DND-41 (cell line): ENCODE results near the gene PRRT4.

Source experiments
- ATAC-seq: fragments of 200-7000 bp; cut with Tn5 transposase; 3 replicates; pipeline ENCODE4 v1.9.1; 2021; ENCODE audit warnings: low read depth; ENCODE audit not compliant: insufficient read depth
- DNase-seq: peaks from one replicate; pipeline ENCODE4 v3.0.0-alpha.2; 2020
- H2AFZ ChIP-seq: 2 replicates; pipeline ENCODE4 v1.6.0; 2012; ENCODE audit warnings: low read depth, low read length
- H3K27ac ChIP-seq: 2 replicates; pipeline ENCODE4 v1.5.1; 2012; ENCODE audit warnings: low read length, inconsistent platforms
- H3K27me3 ChIP-seq: fragments of 200-600 bp; sonication (generic); 2 replicates; pipeline ENCODE4 v1.6.0; 2012; ENCODE audit warnings: low read length, mild to moderate bottlenecking, inconsistent platforms; ENCODE audit not compliant: insufficient read depth, poor library complexity
- H3K36me3 ChIP-seq: 2 replicates; pipeline ENCODE4 v1.5.1; 2012; ENCODE audit warnings: low read length, inconsistent platforms; ENCODE audit not compliant: insufficient read depth
- H3K4me1 ChIP-seq: 2 replicates; pipeline ENCODE4 v1.5.1; 2012; ENCODE audit warnings: mild to moderate bottlenecking, low read length; ENCODE audit not compliant: insufficient read depth
- H3K4me2 ChIP-seq: 2 replicates; pipeline ENCODE4 v1.6.0; 2012; ENCODE audit warnings: mild to moderate bottlenecking, moderate library complexity, low read length, inconsistent platforms; ENCODE audit not compliant: insufficient read depth
- H3K4me3 ChIP-seq, 2 experiments: fragments of 200-600 bp in 1 of 2; shearing (Covaris generic) in 1 of 2; 2 replicates each; pipeline ENCODE4 v1.5.1; 2012 to 2016; ENCODE audit warnings: inconsistent platforms in 2 of 2, low read length in 2 of 2, mild to moderate bottlenecking in 2 of 2, low read depth in 1 of 2, moderate library complexity in 1 of 2
- H3K79me2 ChIP-seq: 2 replicates; pipeline ENCODE4 v1.6.0; 2012; ENCODE audit warnings: low read length, inconsistent platforms; ENCODE audit not compliant: insufficient read depth
- H3K9ac ChIP-seq: 2 replicates; pipeline ENCODE4 v1.6.0; 2012; ENCODE audit warnings: low read depth, mild to moderate bottlenecking, inconsistent platforms, low read length, moderate library complexity
- H3K9me3 ChIP-seq: 2 replicates; pipeline ENCODE4 v1.5.1; 2012; ENCODE audit warnings: low read length, moderate library complexity, mild to moderate bottlenecking, inconsistent platforms; ENCODE audit not compliant: insufficient read depth, severe bottlenecking
- H4K20me1 ChIP-seq: 2 replicates; pipeline ENCODE4 v1.6.0; 2012; ENCODE audit warnings: low read length; ENCODE audit not compliant: insufficient read depth
- EZH2 ChIP-seq: IDR thresholded peaks from 3 replicates; pipeline ENCODE4 v1.6.1; 2012; ENCODE audit warnings: borderline replicate concordance, low read depth, mild to moderate bottlenecking, moderate library complexity, low read length, inconsistent platforms; ENCODE audit not compliant: severe bottlenecking
- TF ChIP-seq, protein P1 (sequence below): IDR thresholded peaks from 2 replicates; pipeline ENCODE4 v1.5.1; 2012; ENCODE audit warnings: borderline replicate concordance, low read length, moderate library complexity, mild to moderate bottlenecking; ENCODE audit not compliant: poor library complexity, severe bottlenecking; ENCODE audit errors: extremely low read depth

The PRRT4 gene

DNA sequence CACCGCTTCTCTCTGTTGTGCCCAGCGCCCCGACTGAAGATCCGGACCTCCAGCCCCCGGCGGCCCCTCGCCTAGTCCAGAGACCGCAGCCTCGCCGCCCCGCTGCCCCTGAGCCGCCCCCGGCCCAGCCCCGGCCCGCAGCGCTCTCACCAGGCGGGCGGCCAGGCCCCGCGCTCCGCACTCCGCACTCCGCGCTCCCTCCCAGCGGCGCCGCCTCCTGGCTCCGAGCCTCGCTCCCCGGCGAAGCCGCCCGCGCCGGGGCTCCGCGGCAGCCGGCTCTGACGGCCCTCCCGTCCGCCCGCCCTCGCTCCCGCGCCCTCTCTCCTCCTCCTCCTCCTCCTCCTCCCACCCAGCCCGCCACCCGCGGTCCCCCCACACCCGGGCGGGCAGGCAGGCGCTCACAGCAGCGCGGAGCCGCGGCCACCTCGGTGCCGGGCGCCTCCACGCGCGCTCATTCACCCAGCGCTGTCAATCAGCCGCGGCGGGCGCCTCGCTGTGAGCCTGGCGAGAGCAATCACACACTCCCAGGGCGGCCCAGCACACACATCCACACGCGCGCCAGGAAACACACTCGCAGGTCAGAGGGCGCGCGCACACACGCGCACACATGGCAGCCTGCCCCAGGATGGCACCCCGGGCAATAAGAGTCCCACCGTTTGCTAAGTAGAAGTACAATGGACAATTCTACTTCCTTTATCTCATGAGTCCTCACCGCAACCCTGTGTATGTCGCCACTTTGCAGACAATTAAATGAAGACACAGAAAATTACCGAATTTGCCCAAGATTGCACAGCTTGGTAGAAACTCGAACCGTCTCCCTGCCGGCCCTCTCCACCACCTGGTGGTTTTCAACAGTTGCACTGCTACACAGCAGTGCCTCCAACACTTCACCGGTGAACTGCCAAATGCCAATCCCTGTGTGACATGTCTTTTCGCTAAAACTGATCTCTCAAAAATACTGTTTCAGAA lies at the start of gene PRRT4:
TSS of gene PRRT4 (minus strand) at position 280 of the 969 bp plus-strand sequence.
- TF ChIP-seq, protein P1, sequence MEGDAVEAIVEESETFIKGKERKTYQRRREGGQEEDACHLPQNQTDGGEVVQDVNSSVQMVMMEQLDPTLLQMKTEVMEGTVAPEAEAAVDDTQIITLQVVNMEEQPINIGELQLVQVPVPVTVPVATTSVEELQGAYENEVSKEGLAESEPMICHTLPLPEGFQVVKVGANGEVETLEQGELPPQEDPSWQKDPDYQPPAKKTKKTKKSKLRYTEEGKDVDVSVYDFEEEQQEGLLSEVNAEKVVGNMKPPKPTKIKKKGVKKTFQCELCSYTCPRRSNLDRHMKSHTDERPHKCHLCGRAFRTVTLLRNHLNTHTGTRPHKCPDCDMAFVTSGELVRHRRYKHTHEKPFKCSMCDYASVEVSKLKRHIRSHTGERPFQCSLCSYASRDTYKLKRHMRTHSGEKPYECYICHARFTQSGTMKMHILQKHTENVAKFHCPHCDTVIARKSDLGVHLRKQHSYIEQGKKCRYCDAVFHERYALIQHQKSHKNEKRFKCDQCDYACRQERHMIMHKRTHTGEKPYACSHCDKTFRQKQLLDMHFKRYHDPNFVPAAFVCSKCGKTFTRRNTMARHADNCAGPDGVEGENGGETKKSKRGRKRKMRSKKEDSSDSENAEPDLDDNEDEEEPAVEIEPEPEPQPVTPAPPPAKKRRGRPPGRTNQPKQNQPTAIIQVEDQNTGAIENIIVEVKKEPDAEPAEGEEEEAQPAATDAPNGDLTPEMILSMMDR, result peak; percentile 30
- no peak for TF ChIP-seq EZH2
- peak within 1 kb of the TSS; percentile 75 for H2AFZ ChIP-seq
- no peaks in the 10 kb centered on the region for H3K79me2 ChIP-seq
- peak within 1 kb of the TSS; percentile 100 for H3K4me2 ChIP-seq
- peaks cover 63% of the 10 kb centered on the region for H3K27me3 ChIP-seq
- H3K9me3 ChIP-seq, result no peaks in the 10 kb centered on the region
- peak within 1 kb of the TSS; percentile 61 for H3K9ac ChIP-seq
- H3K36me3 ChIP-seq, result no peaks in the 10 kb centered on the region
- DNase-seq (peak; percentile 50), ATAC-seq (peak; percentile 80)
- peaks cover 25% of the 10 kb centered on the region for H3K4me1 ChIP-seq
- H4K20me1 ChIP-seq, result 0 out of 2 replicates have a peak, but pooled peaks cover 2% of the 10 kb centered on the region
- H3K27ac ChIP-seq, result no peak within 1 kb of the TSS
- H3K4me3 ChIP-seq, result peak within 1 kb of the TSS; percentile 37 to 80; a peak in 3 of 4 replicates

DNA sequence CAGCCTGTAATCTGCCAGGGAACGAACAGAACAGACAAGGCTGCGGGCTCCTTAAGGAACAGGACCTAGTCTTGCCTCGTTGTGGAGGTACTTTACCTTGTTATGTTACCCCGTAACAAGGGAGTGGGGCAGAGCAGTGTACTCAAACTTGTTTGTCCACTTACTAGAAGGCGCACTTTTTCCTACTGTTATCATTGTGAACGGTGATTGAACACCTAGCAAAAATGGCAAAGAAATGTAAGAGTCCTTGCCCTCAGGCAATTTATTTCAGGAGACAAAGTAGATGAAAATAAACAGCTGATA lies 48.9 kb upstream of the PRRT4 start:
- H4K20me1 ChIP-seq, result peaks cover 33% of the 10 kb centered on the region
- TF ChIP-seq, protein P1, result no peak
- TF ChIP-seq EZH2, result peak; percentile 3
- H3K9ac ChIP-seq, result peak overlapping the region; percentile 43; the same call in 1 of the 2 replicates
- H3K36me3 ChIP-seq, result no peaks in the 10 kb centered on the region
- ATAC-seq (no peak), DNase-seq (no peak)
- H3K79me2 ChIP-seq, result no peaks in the 10 kb centered on the region
- peaks cover 44% of the 10 kb centered on the region for H3K27me3 ChIP-seq
- peaks cover 25% of the 10 kb centered on the region for H3K4me1 ChIP-seq
- H3K27ac ChIP-seq, result no peak overlapping the region
- peak overlapping the region; percentile 71 for H3K4me2 ChIP-seq
- peak overlapping the region; percentile 18 to 58; a peak in 3 of 4 replicates for H3K4me3 ChIP-seq
- H3K9me3 ChIP-seq, result no peaks in the 10 kb centered on the region
- peak overlapping the region; percentile 27 for H2AFZ ChIP-seq

DNA sequence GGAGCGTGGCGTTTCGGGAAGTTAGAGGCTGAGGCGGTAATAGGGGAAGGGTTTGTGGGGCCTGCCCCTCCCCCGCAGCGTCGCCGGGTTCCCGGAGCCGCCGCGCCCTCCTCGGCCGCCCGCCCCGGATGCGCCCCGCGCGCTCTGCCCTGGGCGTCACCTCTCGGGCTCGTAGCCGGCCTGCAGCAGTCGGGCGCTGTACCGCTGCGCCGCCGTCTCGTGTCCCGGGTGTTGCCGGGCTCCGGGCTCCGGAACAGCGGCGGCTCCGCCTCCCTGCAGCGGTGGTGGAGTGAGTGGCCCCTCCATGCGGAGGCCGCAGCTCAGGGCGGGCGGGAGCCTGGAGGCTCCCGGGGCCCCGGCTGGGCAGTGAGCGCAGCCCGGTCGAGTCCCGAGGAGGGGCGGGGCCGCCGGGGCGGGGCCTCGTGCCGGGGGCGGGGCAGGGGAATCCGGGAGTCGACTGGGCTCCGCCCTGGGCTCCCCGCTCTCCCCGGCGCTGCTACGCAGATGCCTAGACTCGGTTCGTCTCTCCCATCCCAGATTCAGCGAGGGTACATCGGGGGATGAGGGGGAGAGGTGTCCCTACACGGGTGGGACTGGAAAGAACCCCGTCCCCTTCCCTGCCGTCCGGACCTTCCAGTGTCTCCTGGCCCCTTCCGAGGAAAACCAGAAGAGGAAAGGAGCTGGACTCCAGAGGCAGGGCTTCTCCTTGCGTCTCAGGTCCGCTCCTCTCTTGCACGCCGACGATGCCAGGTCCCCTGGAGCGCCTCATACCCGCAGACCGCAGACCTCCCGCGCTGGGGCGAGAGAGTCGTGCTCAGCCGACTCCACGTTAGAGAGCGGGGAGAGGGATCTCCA lies 48.3 kb upstream of the PRRT4 start, which contains the start of gene IMPDH1:
TSS of gene IMPDH1 (minus strand) at position 387 of the 855 bp plus-strand sequence. CDS start at position 306, 81 bp downstream.
- H4K20me1 ChIP-seq, result peaks cover 34% of the 10 kb centered on the region
- peak within 1 kb of the TSS; percentile 71 for H3K4me2 ChIP-seq
- DNase-seq (peak; percentile 75), ATAC-seq (peak; percentile 81)
- H3K9me3 ChIP-seq, result no peaks in the 10 kb centered on the region
- no peak within 1 kb of the TSS for H3K27ac ChIP-seq
- H3K9ac ChIP-seq, result peak within 1 kb of the TSS; percentile 43
- peak within 1 kb of the TSS; percentile 18 to 58; a peak in 3 of 4 replicates for H3K4me3 ChIP-seq
- peak within 1 kb of the TSS; percentile 58 for H2AFZ ChIP-seq
- no peaks in the 10 kb centered on the region for H3K36me3 ChIP-seq
- no peaks in the 10 kb centered on the region for H3K79me2 ChIP-seq
- peaks cover 31% of the 10 kb centered on the region for H3K4me1 ChIP-seq
- H3K27me3 ChIP-seq, result peaks cover 45% of the 10 kb centered on the region
- TF ChIP-seq, protein P1, result no peak
- peak; percentile 52 for TF ChIP-seq EZH2
